NCI-H1694 (cell line): Measurements from ENCODE around the gene SMIM14.
"Not testable (repeated sequence)": the region's sequence is repeated elsewhere in the genome, so short reads cannot be mapped to it uniquely, and the experiment has no call there.

Source experiments
- DNase-seq: peaks from one replicate; lab custom pipeline; 2025; lab: John Stamatoyannopoulos, UW

The SMIM14 gene

DNA sequence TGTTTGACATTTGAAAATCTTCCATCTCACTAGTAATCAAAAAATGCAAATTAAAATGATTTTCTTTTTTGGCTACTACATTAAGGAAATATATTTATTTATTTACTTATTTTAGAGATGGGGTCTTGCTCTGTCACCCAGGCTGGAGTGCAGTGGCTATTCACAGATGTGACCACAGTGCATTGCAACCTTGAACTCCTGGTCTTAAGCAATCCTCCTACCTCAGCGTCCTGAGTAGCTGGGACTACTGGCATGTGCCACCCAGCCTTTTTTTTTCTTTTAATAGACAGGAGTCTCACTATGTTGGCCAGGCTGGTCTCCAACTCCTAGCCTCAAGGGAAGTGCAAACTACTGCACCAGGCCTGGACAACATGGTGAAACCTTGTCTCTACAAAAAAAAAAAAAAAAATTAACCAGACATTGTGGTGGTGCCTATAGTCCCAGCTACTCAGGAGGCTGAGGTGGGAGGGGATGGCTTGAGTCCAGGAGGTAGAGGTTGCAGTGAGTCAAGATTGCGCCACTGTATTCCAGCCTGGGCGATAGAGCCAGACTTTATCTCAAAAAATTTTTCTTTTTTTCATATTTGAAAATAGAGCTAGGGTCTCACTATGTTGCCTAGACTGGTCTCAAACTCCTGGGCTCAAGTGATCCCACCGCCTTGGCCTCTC lies 4.4 kb upstream of the SMIM14 start:
- no peak for DNase-seq

DNA sequence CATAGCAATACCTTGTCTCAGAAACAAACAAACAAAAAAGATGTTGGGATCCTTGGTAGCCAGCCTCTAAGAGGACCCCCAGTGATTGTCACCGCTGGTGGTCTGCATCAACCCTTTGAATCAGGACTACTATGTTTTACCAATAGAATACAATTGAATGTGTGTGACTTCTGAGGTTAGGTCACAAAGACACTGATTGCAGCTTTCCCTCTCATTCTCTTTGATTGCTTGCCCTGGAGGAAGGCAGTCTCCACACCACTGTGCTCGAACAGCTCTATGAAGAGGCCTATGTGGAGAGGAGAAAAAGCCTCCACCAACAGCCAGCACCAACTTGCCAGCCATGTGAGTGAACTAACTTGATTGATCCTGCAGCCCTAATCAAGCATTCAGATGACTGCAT lies 2.8 kb upstream of the SMIM14 start:
- DNase-seq: no peak

DNA sequence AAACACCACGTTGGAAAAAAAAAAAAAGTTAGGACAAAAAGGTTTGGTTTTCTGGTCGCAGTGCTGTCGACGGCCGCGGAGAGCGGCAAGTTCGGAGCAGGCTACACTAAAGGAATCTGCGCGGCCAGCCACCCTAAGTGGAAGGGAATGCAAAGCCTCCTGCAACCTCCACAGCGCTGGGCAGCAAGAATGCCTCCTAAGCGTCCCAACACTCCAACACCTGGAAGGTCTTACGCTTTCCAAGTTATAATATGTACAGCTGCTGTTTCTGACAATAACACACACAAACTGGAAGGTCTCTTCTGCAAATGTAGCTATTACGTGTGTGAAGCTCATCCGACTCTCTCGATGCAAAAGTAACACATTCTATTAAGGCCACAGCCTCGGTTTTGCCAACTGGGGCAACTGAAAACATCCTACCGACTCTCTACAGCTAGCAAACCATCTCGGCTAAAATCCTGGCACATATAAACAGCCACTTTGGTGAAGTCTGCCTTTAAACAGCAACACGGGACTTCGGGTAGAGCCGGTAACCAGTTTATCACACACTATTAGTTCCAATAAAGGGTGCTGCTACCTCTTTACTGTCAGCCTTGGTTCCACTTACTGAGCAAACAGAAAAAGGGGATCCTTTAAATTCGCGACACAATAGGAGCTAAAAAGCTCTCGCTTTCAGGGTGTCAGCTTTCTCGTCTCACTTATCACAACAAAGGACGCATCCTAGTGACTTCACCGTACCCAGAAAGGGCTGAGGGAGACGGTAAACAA lies 895 bp downstream of the SMIM14 start:
- DNase-seq: peak; percentile 2

DNA sequence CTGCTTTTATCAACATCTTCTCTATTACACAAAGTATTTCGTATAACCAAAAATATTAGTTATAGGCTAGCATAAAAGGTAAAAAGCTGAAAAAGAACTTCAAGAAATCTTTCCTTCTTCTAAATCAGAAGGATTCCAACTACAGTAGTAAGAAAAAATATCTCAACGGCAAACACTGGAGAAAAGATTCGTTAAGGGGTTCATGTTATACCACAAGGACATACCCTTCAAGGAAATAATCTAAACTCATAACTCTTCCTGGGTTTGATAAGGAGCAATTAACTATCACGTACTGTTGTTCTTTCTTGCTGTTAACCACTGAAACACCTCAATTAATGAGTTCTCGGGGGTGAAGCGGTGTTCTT lies 1.5 kb downstream of the SMIM14 start:
- no peak for DNase-seq

DNA sequence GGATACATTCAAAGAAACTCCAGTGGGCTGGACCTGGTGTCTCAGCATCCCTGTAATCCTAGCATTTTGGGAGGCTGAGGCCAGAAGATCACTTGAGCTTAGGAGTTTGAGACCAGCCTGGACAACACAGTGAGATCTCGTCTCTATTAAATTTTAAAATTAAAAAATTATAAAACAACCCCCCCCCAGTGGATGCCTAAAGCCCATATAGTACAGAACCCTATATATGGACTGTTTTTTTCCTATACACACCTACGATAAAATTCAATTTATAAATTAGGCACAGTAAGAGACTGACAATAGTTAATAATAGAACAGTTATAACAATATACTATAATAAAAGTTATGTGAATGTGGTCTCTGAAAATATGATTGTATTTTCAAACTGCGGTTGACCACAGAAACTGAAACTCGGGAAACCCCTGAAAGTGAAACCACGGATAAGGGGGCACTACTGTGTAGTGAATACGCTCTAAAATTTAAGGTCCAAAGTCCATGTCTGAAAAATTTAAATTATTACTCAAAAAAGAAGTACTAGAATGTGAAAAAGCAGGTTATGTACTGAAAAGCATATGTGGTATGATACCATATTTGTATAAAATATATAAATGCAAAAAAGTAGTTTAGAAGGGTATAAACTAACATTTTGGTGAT lies 2.0 kb downstream of the SMIM14 start:
- DNase-seq: no peak

DNA sequence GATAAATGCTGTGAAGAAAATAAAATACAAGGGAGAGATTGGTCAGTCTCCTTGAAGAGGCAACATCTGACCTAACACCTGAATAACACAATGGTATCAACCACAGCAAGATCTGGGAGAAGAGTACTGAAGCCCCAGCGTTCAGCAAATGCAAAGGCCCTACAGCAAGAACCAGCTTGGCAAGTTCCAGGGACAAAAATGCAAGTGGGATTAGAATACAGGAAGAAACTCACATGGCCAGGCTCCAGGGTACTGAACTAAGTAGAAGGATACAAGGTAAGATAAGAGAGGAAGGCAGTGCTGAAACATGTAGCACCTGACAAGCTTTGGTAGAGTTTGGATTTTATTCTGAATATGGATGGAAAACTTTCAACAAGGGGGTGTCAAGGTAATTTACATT lies 3.6 kb downstream of the SMIM14 start:
- no peak for DNase-seq

DNA sequence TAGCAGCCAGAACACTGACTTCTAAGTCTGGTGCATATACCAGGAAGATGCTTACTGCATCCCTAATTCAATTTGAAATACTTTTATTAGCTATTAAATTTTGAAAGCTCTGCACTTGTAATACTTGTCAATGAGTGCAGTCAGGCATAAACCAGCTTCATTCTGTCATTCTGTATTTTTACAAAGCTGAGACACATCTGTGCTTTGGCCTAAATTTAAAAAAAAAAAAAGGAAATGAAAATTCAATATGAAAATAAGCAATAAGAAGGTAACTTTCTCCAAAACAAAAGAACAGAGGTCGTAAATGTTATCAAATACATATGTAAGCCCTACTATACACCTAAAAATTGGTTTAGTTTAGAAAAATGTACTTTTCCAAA lies 7.0 kb downstream of the SMIM14 start:
- DNase-seq: no peak

DNA sequence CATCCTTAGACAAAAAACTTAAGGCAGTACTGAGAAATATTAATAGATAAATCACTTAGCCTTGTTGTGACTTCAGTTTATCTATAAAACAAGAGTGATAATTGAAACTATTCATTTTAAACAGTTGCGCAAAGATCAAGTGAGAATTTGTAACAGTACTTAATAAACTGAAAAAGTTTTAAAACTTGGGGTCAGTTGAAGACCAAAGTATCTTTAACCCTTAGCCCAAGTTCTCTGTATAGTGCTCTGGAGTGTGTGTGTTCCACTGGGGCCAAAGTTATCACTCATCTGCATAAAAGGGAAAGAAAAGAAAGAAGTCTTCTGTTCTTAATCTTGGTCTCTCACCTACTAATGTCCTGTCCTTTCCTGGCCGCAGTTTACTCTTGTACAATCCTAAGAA lies 11.3 kb downstream of the SMIM14 start:
- DNase-seq: no peak

DNA sequence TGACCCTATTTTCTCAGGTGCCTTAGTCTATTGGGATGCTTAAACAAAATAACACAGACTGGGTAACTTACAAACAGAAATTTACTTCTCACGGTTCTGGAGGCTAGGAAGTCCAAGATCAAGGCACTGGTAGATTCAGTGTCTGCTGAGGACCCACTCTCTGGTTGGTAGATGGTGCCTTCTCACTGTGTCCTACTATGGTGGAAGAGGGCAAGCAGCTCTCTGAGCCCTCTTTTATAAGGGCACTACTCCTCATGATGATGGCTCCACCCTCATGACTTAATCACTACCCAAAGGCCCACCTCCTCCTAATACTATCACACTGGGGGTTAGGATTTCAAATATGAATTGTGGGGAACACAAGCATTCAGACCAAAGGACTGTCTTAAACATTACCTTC lies 11.8 kb downstream of the SMIM14 start:
- no peak for DNase-seq

DNA sequence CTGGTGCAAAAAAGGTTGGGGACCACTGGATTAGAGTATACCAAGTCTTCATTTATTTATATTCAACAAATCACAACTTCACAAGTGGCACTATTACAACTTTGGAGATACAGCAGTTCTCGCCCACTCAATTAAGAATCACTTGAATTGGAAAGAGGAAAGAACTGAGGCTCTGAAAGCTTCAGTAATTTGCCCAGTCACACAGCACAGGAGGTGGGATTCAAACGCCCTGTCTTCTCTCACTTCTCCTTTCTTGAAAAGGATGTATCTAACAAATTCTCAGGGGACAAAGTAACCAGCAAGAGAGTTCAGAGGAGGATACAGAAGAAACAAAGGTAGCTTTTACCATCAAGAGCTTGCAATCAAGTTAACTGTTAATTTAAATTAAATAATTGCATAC lies 12.4 kb downstream of the SMIM14 start:
- DNase-seq: no peak

DNA sequence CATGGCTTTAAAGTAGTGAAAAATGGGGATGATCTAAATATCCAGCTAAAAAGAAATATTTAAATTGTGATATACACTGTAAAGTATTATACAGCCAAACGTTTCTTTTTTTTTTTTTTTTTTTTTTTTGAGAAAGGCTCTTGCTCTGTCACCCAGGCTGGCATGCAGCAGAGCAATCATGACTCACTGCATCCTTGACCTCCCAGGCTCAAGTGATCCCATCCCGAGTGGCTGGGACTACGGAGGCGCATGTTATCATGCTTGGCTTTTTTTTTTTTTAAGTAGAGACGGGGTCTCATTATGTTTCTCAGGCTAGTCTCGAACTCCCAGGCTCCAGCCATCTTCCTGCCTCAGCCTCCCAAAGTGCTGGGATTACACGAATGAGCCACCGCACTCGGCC lies 17.1 kb downstream of the SMIM14 start:
- no peak for DNase-seq

DNA sequence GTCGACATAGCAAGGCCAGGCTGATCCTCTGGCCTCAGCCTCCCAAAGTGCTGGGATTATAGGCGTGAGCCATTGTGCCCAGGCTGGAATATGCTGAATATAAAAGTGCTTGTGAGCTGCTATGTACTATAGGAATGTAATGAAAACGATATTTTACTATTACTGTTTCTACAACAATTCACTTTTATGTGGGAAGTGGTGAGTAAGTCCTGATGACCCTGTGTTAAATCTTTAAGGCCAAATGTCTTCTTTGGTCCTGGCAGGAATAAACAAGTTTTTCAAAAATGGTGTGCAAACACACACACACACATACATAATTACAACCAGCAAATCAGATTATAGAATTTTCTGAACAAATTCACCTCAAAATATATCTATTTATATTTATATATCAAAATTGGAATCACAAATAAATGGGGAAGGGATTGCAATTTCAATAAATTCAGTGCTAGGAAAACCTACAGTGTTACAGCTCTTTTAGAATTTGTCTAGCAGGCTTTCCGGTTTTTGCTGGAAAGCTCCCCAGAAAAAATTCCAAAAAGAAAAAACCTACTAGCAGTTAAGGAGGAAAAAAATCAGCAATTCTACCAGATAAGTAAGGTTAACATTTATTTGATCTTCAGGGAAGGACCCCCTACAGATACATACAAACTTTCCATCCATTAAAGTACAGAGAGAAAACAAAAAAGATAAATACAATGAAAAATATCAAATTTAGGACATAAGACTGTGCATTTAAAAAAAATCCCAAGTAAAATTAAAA lies 17.9 kb downstream of the SMIM14 start:
- no peak for DNase-seq

DNA sequence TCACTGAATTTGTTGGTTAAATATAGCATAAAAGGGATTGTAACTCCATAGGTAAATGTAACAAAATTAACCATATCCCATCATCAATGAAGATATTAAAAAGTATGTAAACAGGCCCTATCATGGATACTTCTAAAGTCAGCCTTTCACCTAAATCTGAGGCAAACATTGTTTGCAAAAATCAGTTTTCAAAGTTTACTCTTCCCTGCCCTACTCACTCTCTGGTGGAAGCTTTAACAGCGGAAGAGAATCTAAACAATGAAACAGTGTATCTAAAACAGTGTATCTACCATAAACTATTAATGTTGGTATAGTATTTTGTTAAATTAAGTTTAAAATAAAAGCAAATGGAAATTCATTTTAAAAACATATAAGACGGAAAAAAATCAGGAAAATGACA lies 21.1 kb downstream of the SMIM14 start:
- no peak for DNase-seq

DNA sequence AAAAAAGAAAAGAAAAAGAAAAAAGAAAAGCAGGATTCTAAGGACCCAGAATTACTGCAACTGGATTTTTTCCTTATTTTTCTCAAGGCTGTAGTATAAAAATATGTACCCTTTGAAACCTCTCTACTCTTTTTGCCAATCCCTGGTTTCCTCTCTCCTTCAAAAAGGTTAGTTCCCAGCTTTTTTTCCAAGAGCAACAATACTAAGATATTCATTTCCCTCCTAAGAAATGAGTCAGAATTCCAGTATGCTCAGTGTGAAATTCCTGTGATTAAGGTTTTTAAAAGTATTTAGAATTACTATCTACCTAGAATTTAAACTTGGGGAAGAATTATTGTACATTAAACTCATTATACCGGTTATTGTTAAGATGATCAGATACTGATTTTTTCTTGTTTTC lies 22.0 kb downstream of the SMIM14 start:
- DNase-seq: no peak

DNA sequence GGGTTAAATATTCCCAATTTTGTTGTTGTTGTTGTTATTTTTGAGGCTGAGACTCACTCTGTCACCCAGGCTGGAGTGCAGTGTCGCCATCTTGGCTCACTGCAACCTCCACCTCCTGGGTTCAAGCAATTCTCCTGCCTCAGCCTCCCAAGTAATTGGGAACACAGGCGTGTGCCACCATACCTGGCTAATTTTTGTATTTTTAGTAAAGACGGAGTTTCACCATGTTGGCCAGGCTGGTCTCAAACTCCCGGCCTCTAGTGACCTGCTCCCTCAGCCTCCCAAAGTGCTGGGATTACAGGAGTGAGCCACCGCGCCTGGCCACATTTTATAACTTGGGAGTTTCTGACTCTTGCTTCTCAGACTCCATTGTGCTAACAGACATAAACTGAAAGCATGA lies 22.6 kb downstream of the SMIM14 start:
- DNase-seq: not testable (repeated sequence)

DNA sequence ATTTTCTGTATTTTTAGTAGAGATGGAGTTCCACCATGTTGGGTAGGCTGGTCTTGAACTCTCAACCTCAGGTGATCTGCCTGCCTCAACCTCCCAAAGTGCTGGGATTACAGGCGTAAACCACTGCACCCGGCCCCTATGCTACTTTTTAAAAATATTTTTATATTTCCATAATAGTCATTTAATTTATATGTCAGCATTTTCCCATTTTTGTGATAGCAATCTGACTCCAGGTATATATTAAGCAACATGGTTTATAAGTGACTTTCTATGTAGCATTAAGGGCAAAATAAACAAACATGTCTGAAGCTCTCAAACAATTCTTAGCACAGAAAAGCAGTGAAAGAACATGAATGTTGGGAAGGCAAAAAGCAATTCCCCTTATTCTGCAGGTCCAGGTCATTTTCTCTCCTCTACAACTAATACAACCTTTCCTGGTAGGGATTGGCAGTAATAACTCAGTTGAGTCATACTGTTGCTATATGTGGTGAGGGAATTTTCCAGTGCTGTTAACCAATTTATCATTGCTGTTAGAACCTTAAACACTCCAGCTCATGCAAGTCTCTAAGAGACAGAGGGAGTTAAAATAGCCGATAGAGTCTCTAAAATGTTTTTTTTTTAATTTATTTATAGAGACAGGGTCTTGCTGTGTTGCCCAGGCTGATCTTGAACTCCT lies 24.0 kb downstream of the SMIM14 start:
- DNase-seq: no peak

DNA sequence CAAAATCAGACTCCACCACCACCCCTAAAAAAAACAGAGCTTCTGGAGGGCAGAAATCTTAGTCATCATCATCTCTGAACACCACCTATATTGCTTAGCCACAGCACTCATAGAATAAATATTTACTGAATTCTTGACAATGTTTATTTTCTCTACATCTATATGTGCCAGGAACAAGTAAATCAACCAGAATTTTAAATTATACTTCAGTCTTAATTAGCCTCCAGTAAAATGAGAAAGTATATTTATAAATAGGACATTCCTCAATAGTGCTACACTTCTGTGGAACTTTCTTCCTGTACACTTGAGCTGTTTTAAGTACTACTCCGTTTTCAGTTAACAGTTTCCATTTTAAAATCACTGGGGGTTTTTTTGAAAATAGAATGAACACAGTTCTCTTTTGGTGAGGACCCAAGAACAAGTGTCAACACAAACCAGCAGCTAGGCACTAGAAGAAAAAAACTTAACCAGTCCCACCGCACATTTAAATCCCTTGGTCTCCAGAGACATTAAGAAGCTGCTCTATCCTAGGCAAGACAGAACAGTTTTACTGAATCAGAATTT lies 25.5 kb downstream of the SMIM14 start:
- DNase-seq: no peak

DNA sequence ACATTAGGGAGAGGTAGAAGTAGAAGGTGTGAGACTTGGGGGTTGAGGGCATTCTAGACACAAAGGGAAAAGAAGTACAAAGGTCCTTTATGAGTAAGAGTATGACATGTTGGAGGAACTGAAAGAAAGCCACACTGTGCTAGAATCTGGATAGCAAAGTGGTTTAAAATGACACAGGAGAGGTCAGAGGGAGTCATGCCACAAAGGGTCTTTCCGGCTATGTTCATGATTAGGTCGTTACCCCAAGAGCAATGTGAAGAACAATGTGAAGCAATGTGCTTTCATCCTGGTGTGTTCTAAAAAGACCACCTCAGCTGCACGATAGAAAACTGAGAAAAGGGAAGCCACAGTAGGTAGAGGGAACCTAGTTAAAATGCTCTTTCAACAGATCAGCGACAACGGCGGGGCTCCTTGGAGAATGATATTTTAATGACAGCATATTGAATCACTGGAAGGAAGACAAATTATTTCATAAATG lies 29.2 kb downstream of the SMIM14 start:
- no peak for DNase-seq

DNA sequence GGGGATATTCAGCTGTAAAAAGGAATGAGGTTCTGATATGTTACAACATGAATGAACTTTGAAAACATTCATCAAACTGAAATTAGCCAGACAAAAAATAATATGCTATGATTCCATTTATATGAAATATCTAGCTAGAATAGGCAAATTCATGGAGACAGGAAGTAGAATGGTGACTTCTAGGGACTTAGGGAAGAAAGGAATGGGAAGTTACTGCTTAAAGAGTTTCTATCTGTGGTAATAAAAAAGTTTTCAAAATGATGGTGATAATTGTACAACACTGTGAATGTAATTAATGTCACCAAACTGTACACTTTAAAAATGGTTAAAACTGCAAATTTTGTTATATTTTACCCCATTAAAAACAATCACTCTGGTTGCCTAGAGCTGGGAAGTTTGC lies 30.2 kb downstream of the SMIM14 start:
- DNase-seq: no peak

DNA sequence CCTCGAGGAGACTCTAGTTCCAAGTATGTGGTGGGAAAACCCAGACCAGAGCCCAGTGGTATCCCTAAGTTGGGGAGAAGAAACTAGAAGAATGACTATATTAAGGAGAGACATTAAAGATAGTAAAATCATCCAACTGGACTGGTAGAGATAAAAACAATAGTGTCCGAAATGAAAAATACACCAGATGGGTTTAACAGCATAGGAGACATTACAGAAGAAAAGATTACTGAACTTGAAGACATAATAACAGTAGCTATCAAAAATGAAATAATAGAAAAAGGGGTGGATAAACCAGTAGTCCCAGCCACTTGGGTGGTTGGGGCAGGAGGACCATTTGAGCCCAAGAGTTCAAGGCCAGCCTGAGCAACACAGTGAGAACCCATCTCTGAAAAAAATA lies 31.9 kb downstream of the SMIM14 start:
- no peak for DNase-seq

DNA sequence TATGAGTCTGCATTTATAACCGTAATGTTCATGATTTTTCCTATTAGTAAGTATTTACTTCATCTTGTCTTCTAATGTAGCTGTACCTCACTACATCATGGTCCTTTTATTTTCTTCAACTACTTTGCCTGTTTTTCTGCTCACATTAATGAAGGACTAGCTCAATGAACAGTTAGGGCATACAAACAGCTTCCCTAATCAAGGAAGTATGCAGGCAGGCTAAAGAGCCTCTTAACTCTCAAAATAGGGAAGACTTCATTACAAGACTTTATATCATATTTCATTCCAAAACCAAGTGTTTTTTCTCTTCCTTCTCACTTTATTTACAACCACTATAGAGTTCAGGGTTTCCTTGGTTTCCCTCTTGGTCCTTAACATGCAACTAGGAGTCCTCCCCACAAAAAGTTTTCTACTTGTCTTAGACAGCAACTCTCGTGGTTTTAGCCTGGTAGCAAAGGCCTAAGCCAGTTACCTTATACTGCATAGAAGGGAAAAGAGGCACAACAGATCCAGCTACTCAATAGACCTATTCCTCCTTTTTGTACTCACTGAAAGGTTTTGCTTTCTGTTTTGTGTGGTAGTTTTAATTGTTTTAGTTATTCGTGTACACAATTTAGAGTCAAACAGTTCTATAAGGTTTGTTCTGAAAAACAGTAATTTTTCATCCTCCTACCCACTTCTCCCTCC lies 40.8 kb downstream of the SMIM14 start:
- no peak for DNase-seq
